ENCODE data around the gene CRISPLD2. TPM values are rescaled to one million over a fixed set of nuclear protein-coding genes. Genes with fewer than 3 reads are reported as not detected.

The CRISPLD2 gene
- total RNA-seq, 2 donors from 2014 or later: 58.4 to 76.4 TPM

- no peak for DNase-seq (ENCODE audit: low spot score)
- no peak for TF ChIP-seq CTCF (IDR thresholded peaks at IDR 0.05)
- H3K27me3 ChIP-seq: no peaks in the 10 kb centered on the region
- H3K36me3 ChIP-seq: no peaks in the 10 kb centered on the region
- H3K4me1 ChIP-seq: no peaks in the 10 kb centered on the region
- no peak overlapping the region for H3K27ac ChIP-seq
- H3K9me3 ChIP-seq: no peaks in the 10 kb centered on the region
- H3K4me3 ChIP-seq: no peak overlapping the region
Observed at GRCh38 chr16:84803146-84803545, 16.6 kb upstream of the CRISPLD2 start.

- Histone ChIP-seq H3K9me3 (no peaks in the 10 kb centered on the region), H3K27me3 (no peaks in the 10 kb centered on the region), H3K27ac (no peak overlapping the region), H3K36me3 (no peaks in the 10 kb centered on the region), H3K4me1 (no peaks in the 10 kb centered on the region), H3K4me3 (no peak overlapping the region)
- no peak for TF ChIP-seq CTCF (IDR thresholded peaks at IDR 0.05)
- DNase-seq (ENCODE audit: low spot score): no peak
Observed at GRCh38 chr16:84804326-84804725, 15.5 kb upstream of the CRISPLD2 start.

GRCh38 chr16:84806256-84806889 is 13.4 kb upstream of the CRISPLD2 start:
- no peak for TF ChIP-seq CTCF (IDR thresholded peaks at IDR 0.05)
- DNase-seq (ENCODE audit: low spot score): peak; percentile 78
- no peak overlapping the region for H3K4me3 ChIP-seq
- H3K27ac ChIP-seq: peak overlapping the region in 1 of 2 donors; percentile 58
- no peaks in the 10 kb centered on the region for H3K36me3 ChIP-seq
- no peaks in the 10 kb centered on the region for H3K4me1 ChIP-seq
- H3K27me3 ChIP-seq: no peaks in the 10 kb centered on the region
- no peaks in the 10 kb centered on the region for H3K9me3 ChIP-seq

- Histone ChIP-seq H3K4me1 (no peaks in the 10 kb centered on the region), H3K27me3 (no peaks in the 10 kb centered on the region), H3K27ac (peak overlapping the region in 1 of 2 donors; percentile 58), H3K4me3 (no peak overlapping the region), H3K36me3 (no peaks in the 10 kb centered on the region), H3K9me3 (no peaks in the 10 kb centered on the region)
- DNase-seq (ENCODE audit: low spot score): no peak
- no peak for TF ChIP-seq CTCF (IDR thresholded peaks at IDR 0.05)
Observed at GRCh38 chr16:84806890-84807258, 12.9 kb upstream of the CRISPLD2 start.

- TF ChIP-seq CTCF (IDR thresholded peaks at IDR 0.05): no peak
- Histone ChIP-seq H3K36me3 (no peaks in the 10 kb centered on the region), H3K27ac (no peak overlapping the region), H3K4me1 (no peaks in the 10 kb centered on the region), H3K9me3 (no peaks in the 10 kb centered on the region), H3K27me3 (no peaks in the 10 kb centered on the region), H3K4me3 (no peak overlapping the region)
- DNase-seq (ENCODE audit: low spot score): no peak
Observed at GRCh38 chr16:84807776-84808175, 12.0 kb upstream of the CRISPLD2 start.

- H3K4me1 ChIP-seq: no peaks in the 10 kb centered on the region
- H3K36me3 ChIP-seq: no peaks in the 10 kb centered on the region
- H3K9me3 ChIP-seq: no peaks in the 10 kb centered on the region
- no peak overlapping the region for H3K27ac ChIP-seq
- no peak for TF ChIP-seq CTCF (IDR thresholded peaks at IDR 0.05)
- no peaks in the 10 kb centered on the region for H3K27me3 ChIP-seq
- H3K4me3 ChIP-seq: no peak overlapping the region
- no peak for DNase-seq (ENCODE audit: low spot score)
Observed at GRCh38 chr16:84808826-84809225, 11.0 kb upstream of the CRISPLD2 start.
